GM19099 (cell line): ENCODE data around the gene INO80C.

ENCODE experiments used
- POLR2A ChIP-seq: IDR thresholded peaks from 3 replicates; pipeline ENCODE4 v1.6.1; 2011; ENCODE audit warnings: low read depth; ENCODE audit not compliant: insufficient read length; ENCODE audit errors: extremely low read depth

The INO80C gene

DNA sequence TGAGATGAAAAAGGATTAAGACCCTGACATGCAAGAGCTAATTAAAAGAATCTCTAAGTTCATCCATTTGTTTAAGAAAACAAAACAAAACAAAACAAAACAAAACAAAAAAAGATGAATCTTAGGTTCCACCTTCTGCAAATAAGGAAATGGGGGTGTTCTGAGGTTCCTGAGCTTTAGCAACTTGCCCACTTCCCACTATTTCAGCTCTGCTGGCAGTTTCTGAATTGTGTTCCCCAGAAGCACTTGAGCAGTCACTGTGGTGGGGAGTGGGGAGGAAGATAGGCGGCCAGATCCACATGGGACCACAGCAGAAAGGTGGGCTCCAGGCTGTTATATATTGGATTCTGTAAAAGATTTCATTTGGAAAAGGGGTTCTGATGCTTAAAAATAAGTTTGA, 20.3 kb downstream of the INO80C start:
- no peak for TF ChIP-seq POLR2A

DNA sequence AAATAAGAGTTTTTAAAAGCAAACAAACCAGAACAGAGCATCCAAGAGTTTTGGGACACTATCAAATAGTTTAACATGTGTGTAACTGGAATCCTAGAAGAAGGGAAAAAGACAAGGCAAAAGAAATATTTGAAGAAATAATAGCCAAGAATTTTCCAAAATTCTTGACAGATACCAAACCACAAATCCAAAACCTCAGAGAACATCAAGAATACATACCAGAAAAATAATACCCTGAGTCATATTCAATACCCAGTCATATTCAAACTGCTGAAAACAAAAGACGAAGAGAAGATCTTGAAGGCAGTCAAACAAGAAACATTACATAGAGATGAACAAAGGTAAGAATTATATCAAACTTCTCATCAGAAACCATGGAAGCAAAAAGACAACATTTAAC, 22.9 kb downstream of the INO80C start:
- TF ChIP-seq POLR2A, result no peak

- no peak for TF ChIP-seq POLR2A
Observed at GRCh38 chr18:35473562-35473961, 24.2 kb downstream of the INO80C start.

GRCh38 chr18:35470435-35470834, 27.3 kb downstream of the INO80C start:
- no peak for TF ChIP-seq POLR2A

DNA sequence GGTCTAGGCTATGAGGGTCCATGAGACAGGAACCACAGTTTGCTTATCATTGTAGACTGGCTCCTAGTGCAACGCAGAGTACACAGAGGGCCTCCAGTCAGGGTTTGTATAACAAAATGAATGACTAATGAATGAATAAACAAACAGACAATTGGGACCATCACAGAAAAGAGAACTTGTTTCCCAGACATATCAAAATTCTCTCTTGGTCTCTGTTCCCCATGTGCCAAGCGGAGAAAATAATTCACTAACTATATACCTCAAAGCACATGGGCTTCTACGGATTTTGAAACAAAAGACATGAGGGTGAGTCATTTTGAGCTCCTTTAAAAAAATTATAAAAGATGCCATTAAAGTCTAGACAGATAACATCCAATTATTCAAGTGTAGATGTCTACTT, 28.0 kb downstream of the INO80C start:
- TF ChIP-seq POLR2A, result no peak

- TF ChIP-seq POLR2A, result no peak
Observed at GRCh38 chr18:35468711-35469110, 29.0 kb downstream of the INO80C start.

GRCh38 chr18:35467624-35468016, 30.1 kb downstream of the INO80C start:
- no peak for TF ChIP-seq POLR2A

DNA sequence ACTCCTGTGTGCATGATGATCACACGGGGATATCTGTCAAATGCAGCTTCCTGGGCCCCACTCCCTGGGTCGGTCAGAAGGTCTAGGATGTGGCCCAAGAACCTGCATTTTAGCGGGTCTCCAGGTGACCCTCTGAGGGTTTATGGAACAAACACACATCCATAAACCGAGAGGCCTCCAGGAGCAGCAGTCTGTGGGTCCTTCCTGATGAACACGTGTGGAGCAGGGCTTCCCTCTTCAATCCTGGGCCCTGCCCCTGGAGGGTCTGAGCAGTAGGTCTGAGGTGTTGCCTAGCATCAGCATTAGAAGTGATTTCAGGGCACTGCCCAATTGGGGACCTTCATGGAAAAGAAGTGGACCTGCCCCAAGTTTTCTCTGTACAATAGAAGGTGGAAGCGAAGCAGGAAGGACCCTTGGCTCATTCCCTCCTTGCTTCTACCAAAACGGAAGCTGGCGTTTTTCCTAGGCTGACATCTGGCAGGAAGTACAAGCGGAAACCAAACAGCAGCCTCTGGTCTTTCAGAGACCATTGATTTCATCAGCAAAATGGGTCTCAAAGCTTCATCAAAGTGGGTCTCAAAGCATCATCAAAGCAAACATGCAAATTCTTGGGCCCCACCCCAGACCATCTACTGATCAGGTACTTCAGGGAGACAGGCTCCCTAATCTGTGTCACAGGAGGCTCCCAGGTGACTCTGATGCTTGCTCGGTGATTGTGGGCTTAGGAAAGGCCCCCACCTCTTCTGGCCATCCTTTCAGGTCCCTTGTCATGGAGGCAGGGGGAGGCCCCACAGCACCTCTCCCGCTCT, 30.7 kb downstream of the INO80C start:
- no peak for TF ChIP-seq POLR2A

GRCh38 chr18:35466334-35466733, 31.4 kb downstream of the INO80C start:
- TF ChIP-seq POLR2A, result no peak

DNA sequence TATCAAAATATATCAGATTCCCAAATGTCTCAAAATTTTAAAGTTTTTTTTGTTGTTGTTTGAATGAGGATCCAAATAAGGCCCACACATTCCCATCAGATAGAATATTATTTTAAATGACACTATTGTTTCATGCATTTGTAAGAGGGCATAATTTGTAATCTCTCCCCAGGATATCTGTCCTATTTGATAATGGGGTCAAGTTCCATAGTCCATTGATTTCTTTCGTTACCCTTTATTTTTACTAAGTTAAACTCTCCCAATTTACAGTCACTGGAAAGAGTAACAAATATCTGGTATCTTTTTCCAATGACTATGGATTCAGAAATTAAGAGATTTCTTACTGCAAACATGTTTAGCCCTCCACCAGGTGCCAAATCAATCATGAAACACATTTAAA, 32.4 kb downstream of the INO80C start:
- no peak for TF ChIP-seq POLR2A

GRCh38 chr18:35464831-35465279, 32.9 kb downstream of the INO80C start:
- TF ChIP-seq POLR2A, result no peak

- no peak for TF ChIP-seq POLR2A
Observed at GRCh38 chr18:35463827-35464226, 33.9 kb downstream of the INO80C start.

- TF ChIP-seq POLR2A, result no peak
Observed at GRCh38 chr18:35463050-35463449, 34.7 kb downstream of the INO80C start.

- TF ChIP-seq POLR2A, result no peak
Observed at GRCh38 chr18:35460736-35461161, 37.0 kb downstream of the INO80C start.

- no peak for TF ChIP-seq POLR2A
Observed at GRCh38 chr18:35459997-35460396, 37.8 kb downstream of the INO80C start.

DNA sequence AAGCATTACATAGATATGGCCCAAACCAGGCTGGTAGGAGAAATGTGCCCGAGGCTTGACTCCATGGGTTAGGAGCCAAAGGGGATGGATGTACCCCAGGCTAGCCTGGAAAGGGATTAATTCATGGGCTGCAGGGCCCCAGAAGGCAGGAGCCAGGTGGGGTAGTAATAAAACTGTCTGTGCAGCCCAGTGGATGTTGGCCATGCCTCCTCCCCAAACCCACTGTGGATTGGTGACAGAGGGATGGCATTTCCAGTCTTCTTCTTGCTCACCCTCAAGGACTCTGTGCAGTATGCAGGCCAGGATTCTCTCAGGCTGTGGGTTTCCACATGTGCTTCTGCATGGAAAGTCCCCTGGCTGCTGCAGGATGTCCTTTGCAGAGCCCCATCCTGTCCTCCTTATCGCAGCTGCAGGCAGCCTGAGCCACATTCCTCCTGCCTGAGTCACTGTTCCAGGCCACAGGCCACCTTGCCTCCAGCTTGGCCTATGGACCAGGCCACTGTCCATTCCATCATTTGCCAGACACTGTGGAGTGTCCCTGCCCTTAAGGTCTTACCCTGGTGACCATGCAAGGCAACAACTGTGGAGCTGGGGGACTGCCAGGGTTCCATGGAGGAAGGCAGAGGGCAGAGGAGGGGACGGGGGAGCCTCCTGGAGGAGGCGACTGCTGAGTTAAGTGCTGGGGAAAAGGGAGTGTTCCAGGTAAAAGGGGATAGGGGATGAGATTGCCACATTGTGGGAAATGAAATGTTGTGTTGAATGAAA, 38.9 kb downstream of the INO80C start:
- no peak for TF ChIP-seq POLR2A
